HL-60 (cell line): ENCODE data around the gene SRBD1.

ENCODE experiments used
- DNase-seq, 2 experiments: peaks; one replicate each; pipeline ENCODE4 v3.0.0-alpha.2; 2010 to 2020; ENCODE audit warnings: low read depth in 1 of 2, low spot score in 1 of 2
- H3K27ac ChIP-seq: fragments of 250-450 bp; sonication (Bioruptor Pico); replicated peaks from 2 replicates; pipeline ENCODE4 v1.5.1; 2020; ENCODE audit warnings: mild to moderate bottlenecking, moderate library complexity
- H3K27me3 ChIP-seq: fragments of 250-450 bp; sonication (Bioruptor Pico); 2 replicates; pipeline ENCODE4 v1.5.1; 2021; ENCODE audit warnings: mild to moderate bottlenecking, moderate library complexity; ENCODE audit not compliant: insufficient read depth, poor library complexity, severe bottlenecking
- H3K4me3 ChIP-seq: replicated peaks from 2 replicates; pipeline ENCODE4 v1.5.1; 2011; ENCODE audit warnings: mild to moderate bottlenecking, control low read depth, low read length; ENCODE audit not compliant: insufficient read depth
- GABPA ChIP-seq: IDR thresholded peaks from 2 replicates; pipeline ENCODE4 v1.6.1; 2012; ENCODE audit warnings: low read depth
- POLR2AphosphoS5 ChIP-seq: IDR thresholded peaks from 2 replicates; pipeline ENCODE4 v1.6.1; 2012; ENCODE audit warnings: low read depth
- SPI1 ChIP-seq: IDR thresholded peaks from 2 replicates; pipeline ENCODE4 v1.6.1; 2012; ENCODE audit warnings: low read depth, mild to moderate bottlenecking, borderline replicate concordance
- TF ChIP-seq, protein P1 (sequence below): IDR thresholded peaks from 2 replicates; pipeline ENCODE4 v1.6.1; 2012; ENCODE audit warnings: low read depth; ENCODE audit not compliant: insufficient replicate concordance
- TF ChIP-seq, protein P2 (sequence below): IDR thresholded peaks from one replicate; pipeline ENCODE4 v1.5.1; 2011; ENCODE audit warnings: low read length, control low read depth, inconsistent platforms; ENCODE audit not compliant: insufficient read depth

SRBD1 gene

DNA sequence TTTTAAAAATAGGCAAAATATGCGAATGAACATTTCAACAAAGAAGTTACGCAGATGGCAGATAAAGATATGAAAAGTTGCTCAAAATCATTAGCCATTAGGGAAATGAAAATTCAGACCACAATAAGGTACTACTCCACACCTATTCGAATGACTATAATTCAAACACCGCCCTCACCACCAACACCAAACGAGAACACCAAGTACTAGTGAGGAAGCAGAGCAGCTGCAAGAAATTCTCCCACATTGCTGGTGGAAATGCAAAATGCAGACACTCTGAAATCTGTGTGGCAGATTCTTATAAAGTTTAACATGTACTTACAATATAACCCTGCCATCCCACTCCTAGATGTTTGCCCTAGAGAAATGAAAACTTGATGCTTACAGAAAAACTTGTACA lies 23.2 kb upstream of the SRBD1 start:
- TF ChIP-seq GABPA: no peak
- TF ChIP-seq, protein P1, sequence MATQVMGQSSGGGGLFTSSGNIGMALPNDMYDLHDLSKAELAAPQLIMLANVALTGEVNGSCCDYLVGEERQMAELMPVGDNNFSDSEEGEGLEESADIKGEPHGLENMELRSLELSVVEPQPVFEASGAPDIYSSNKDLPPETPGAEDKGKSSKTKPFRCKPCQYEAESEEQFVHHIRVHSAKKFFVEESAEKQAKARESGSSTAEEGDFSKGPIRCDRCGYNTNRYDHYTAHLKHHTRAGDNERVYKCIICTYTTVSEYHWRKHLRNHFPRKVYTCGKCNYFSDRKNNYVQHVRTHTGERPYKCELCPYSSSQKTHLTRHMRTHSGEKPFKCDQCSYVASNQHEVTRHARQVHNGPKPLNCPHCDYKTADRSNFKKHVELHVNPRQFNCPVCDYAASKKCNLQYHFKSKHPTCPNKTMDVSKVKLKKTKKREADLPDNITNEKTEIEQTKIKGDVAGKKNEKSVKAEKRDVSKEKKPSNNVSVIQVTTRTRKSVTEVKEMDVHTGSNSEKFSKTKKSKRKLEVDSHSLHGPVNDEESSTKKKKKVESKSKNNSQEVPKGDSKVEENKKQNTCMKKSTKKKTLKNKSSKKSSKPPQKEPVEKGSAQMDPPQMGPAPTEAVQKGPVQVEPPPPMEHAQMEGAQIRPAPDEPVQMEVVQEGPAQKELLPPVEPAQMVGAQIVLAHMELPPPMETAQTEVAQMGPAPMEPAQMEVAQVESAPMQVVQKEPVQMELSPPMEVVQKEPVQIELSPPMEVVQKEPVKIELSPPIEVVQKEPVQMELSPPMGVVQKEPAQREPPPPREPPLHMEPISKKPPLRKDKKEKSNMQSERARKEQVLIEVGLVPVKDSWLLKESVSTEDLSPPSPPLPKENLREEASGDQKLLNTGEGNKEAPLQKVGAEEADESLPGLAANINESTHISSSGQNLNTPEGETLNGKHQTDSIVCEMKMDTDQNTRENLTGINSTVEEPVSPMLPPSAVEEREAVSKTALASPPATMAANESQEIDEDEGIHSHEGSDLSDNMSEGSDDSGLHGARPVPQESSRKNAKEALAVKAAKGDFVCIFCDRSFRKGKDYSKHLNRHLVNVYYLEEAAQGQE: no peak
- no peak for TF ChIP-seq POLR2AphosphoS5
- TF ChIP-seq, protein P2, sequence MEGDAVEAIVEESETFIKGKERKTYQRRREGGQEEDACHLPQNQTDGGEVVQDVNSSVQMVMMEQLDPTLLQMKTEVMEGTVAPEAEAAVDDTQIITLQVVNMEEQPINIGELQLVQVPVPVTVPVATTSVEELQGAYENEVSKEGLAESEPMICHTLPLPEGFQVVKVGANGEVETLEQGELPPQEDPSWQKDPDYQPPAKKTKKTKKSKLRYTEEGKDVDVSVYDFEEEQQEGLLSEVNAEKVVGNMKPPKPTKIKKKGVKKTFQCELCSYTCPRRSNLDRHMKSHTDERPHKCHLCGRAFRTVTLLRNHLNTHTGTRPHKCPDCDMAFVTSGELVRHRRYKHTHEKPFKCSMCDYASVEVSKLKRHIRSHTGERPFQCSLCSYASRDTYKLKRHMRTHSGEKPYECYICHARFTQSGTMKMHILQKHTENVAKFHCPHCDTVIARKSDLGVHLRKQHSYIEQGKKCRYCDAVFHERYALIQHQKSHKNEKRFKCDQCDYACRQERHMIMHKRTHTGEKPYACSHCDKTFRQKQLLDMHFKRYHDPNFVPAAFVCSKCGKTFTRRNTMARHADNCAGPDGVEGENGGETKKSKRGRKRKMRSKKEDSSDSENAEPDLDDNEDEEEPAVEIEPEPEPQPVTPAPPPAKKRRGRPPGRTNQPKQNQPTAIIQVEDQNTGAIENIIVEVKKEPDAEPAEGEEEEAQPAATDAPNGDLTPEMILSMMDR: no peak
- no peak for TF ChIP-seq SPI1
- no peaks in the 10 kb centered on the region for H3K27me3 ChIP-seq
- DNase-seq: no peak
- H3K27ac ChIP-seq: no peak overlapping the region
- no peak overlapping the region for H3K4me3 ChIP-seq

DNA sequence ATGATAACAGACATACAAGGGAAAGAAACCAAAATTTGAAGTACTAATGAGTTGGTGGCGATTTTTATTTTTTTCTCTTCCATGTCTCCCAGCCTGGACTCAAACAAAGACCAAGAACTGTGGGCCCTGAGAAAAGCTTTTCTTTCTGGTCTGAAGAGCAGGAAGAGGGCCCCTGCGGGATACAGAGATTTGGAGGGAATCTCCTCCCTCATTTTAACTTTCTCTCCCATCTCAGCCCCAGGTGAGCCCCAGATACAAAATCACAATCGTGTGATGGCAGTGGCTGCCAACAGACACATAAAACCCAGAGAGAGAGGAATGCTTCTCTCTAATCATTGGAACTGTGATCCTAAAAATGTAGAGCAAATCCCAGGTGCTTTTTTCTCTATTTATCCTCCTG lies 20.9 kb upstream of the SRBD1 start:
- no peak for TF ChIP-seq SPI1
- TF ChIP-seq, protein P2: no peak
- TF ChIP-seq POLR2AphosphoS5: no peak
- no peak for TF ChIP-seq GABPA
- TF ChIP-seq, protein P1: no peak
- no peak for DNase-seq

DNA sequence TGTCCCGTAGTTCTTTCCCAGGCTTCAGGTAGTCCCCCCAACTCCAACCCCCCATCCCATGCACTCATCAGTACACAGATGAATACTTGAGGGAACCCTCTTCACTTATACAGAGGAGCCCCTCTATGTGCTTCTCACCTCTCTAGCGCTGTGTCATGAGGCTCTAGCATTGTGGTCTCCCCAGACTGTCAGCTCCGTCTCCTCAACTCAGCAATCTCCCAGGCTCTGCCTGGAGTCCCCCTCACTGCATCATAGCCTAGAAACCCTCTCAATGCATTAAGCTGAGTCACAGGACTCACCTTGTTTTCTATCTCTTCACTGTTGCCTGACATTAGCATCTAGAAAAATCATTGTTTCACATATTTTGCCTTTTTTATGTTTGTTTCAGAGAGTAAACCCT lies 20.3 kb upstream of the SRBD1 start:
- Histone ChIP-seq H3K27me3 (no peaks in the 10 kb centered on the region), H3K4me3 (no peak overlapping the region), H3K27ac (no peak overlapping the region)
- no peak for DNase-seq
- TF ChIP-seq SPI1: no peak
- no peak for TF ChIP-seq GABPA
- TF ChIP-seq, protein P1: no peak
- TF ChIP-seq, protein P2: no peak
- TF ChIP-seq POLR2AphosphoS5: no peak

More for the DNA sequence above, 20.9 kb upstream of the SRBD1 start:
- Histone ChIP-seq H3K4me3 (no peak overlapping the region), H3K27ac (no peak overlapping the region), H3K27me3 (no peaks in the 10 kb centered on the region)
